GM23338 (cell line): Measurements from ENCODE around the gene FREY1. TPM values are rescaled to one million over a fixed set of nuclear protein-coding genes. Genes with fewer than 3 reads are reported as not detected.
A peak's percentile ranks its signal among the peaks of the same experiment; 100 is the strongest.

Experiments
- ATAC-seq: fragments of 200-7000 bp; cut with Tn5 transposase; 3 replicates; pipeline ENCODE4 v1.9.1; 2020
- DNase-seq: peaks from one replicate; pipeline ENCODE4 v3.0.0-alpha.2; 2015; ENCODE audit warnings: low spot score
- H2AFZ ChIP-seq: fragments of 200-600 bp; sonication (generic); 2 replicates; pipeline ENCODE4 v1.8.0; 2016; ENCODE audit warnings: antibody characterized with exemption, mild to moderate bottlenecking, moderate library complexity
- H3F3A ChIP-seq: fragments of 200-600 bp; sonication (generic); replicated peaks from 2 replicates; pipeline ENCODE4 v1.8.0; 2017; ENCODE audit warnings: antibody characterized with exemption, mixed run types, low read depth
- H3K27ac ChIP-seq: fragments of 200-600 bp; sonication (generic); 2 replicates; pipeline ENCODE4 v1.6.1; 2016; ENCODE audit warnings: low read depth
- H3K27me3 ChIP-seq: fragments of 200-600 bp; sonication (generic); 2 replicates; pipeline ENCODE4 v1.8.0; 2016; ENCODE audit warnings: mild to moderate bottlenecking, mixed run types, moderate library complexity; ENCODE audit not compliant: insufficient read depth
- H3K36me3 ChIP-seq: fragments of 200-600 bp; sonication (generic); 2 replicates; pipeline ENCODE4 v1.8.0; 2016; ENCODE audit warnings: mild to moderate bottlenecking; ENCODE audit not compliant: insufficient read depth
- H3K4me1 ChIP-seq: fragments of 200-600 bp; sonication (generic); 2 replicates; pipeline ENCODE4 v1.8.0; 2016; ENCODE audit warnings: mild to moderate bottlenecking, moderate library complexity; ENCODE audit not compliant: insufficient read depth
- H3K4me2 ChIP-seq: fragments of 200-600 bp; sonication (generic); 2 replicates; pipeline ENCODE4 v1.7.1; 2017; ENCODE audit warnings: mixed run types
- H3K4me3 ChIP-seq: fragments of 200-600 bp; sonication (generic); 2 replicates; pipeline ENCODE4 v1.6.1; 2016; ENCODE audit warnings: mixed run types
- H3K79me2 ChIP-seq: fragments of 200-600 bp; sonication (generic); replicated peaks from 2 replicates; pipeline ENCODE4 v1.8.0; 2017; ENCODE audit warnings: mild to moderate bottlenecking; ENCODE audit not compliant: insufficient read depth
- H3K9me2 ChIP-seq: fragments of 200-600 bp; sonication (generic); 2 replicates; pipeline ENCODE4 v1.8.0; 2017; ENCODE audit not compliant: insufficient read depth
- H4K20me1 ChIP-seq: fragments of 200-600 bp; sonication (generic); replicated peaks from 2 replicates; pipeline ENCODE4 v1.8.0; 2017; ENCODE audit warnings: mild to moderate bottlenecking; ENCODE audit not compliant: insufficient read depth
- H3K27ac Mint-ChIP-seq: 2 replicates; pipeline ENCODE4 v1.8.0; 2020; ENCODE audit warnings: inconsistent platforms, mild to moderate bottlenecking, moderate library complexity, mixed read lengths
- H3K27me3 Mint-ChIP-seq: 3 replicates; pipeline ENCODE4 v1.8.0; 2022; ENCODE audit warnings: low read depth, mild to moderate bottlenecking, moderate library complexity, mixed read lengths, inconsistent platforms; ENCODE audit not compliant: insufficient read depth, poor library complexity
- H3K36me3 Mint-ChIP-seq: 3 replicates; pipeline ENCODE4 v1.8.0; 2021; ENCODE audit warnings: low read depth, mild to moderate bottlenecking, inconsistent platforms, moderate library complexity, mixed read lengths
- H3K4me1 Mint-ChIP-seq: 3 replicates; pipeline ENCODE4 v1.8.0; 2020; ENCODE audit warnings: mild to moderate bottlenecking, inconsistent platforms, mixed read lengths
- H3K4me3 Mint-ChIP-seq: 3 replicates; pipeline ENCODE4 v1.8.0; 2021; ENCODE audit warnings: moderate library complexity, mild to moderate bottlenecking, inconsistent platforms, mixed read lengths
- H3K9me3 Mint-ChIP-seq: 3 replicates; pipeline ENCODE4 v1.8.0; 2020; ENCODE audit warnings: moderate library complexity, mild to moderate bottlenecking, inconsistent platforms, mixed read lengths
- CREB1 ChIP-seq: fragments of 250-450 bp; sonication (Bioruptor Pico); IDR thresholded peaks from 2 replicates; pipeline ENCODE4 v1.5.0; 2020; ENCODE audit warnings: low read depth, mild to moderate bottlenecking, moderate library complexity
- EZH2 ChIP-seq: fragments of 200-600 bp; sonication (generic); IDR thresholded peaks from one replicate; pipeline ENCODE4 v1.8.0; 2017; ENCODE audit warnings: antibody characterized with exemption, mild to moderate bottlenecking, low read depth; ENCODE audit not compliant: unreplicated experiment
- JUNB ChIP-seq: IDR thresholded peaks from one replicate; pipeline ENCODE4 v1.6.1; 2016; ENCODE audit warnings: antibody characterized with exemption; ENCODE audit not compliant: unreplicated experiment
- NANOG ChIP-seq: IDR thresholded peaks from 2 replicates; pipeline ENCODE4 v1.6.1; 2016; ENCODE audit warnings: antibody characterized with exemption, borderline replicate concordance
- POLR2AphosphoS5 ChIP-seq: IDR thresholded peaks from 2 replicates; pipeline ENCODE4 v1.6.1; 2016; ENCODE audit warnings: antibody characterized with exemption, low read depth
- ZNF114 ChIP-seq: fragments of 250-450 bp; sonication (Bioruptor Pico); IDR thresholded peaks from 2 replicates; pipeline ENCODE4 v1.5.0; 2020; ENCODE audit warnings: mild to moderate bottlenecking, moderate library complexity
- polyA plus RNA-seq: library from polyadenylated mRNA; unstranded; fragments of >200 nt; fragmentation: Nextera tagmentation; extraction: Ambion mirVana; gene quantifications from 2 replicates; pipeline ENCODE4 v1.2.1, GENCODE V29; 2016
- total RNA-seq: library from RNA; depleted of rRNA; stranded (reverse); fragments of >200 nt; shearing (Covaris generic); gene quantifications from 2 replicates; pipeline ENCODE4 v1.2.3, GENCODE V29; 2014
- TF ChIP-seq, protein P1 (sequence below): IDR thresholded peaks from one replicate; pipeline ENCODE4 v1.6.1; 2018; ENCODE audit warnings: antibody characterized with exemption; ENCODE audit not compliant: unreplicated experiment
- TF ChIP-seq, protein P2 (sequence below), 2 experiments: fragments of 200-600 bp in 1 of 2; sonication (generic) in 1 of 2; conservative IDR thresholded peaks; 2 replicates each; pipeline versions ENCODE4 v1.5.1 to v1.6.1; 2016 to 2017; ENCODE audit warnings: antibody characterized with exemption in 2 of 2, low read depth in 2 of 2, mild to moderate bottlenecking in 2 of 2, moderate library complexity in 1 of 2

Gene FREY1
- total and polyA plus RNA-seq, 2 experiments from 2014 or later = 1.1 TPM; not detected in 1

DNA sequence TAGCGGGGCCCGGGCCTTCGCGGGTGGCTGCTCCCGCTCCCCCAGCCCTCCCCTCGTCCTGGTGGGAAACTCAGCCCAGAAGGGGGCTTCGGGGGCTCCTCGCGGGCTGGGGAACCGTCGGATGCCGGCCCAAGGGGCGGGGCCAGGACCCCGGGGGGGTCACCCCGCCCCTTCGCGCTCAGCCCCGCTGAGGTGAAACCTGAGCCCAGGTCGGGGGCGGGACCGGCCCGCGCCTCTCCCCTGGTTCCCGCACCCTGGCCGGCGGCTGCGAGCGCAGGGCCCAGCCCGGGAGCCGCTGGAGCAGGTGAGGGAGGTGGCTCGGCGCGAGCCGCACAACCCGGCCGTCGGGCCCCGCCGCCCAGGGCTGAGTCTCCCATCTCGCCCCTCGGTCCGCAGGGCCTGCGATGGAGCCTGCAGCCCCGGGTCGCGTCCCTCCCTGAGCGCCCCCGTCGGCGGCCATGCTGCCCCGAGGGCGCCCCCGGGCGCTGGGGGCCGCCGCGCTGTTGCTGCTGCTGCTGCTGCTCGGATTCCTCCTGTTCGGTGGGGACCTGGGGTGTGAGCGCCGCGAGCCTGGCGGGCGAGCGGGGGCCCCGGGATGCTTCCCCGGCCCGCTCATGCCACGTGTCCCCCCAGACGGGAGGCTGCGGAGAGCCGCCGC lies 15.5 kb upstream of the FREY1 start, which contains the start of gene LARGE2:
LARGE2 (plus strand) TSS at position 232 of the 658 bp plus-strand sequence; CDS start at position 459, 227 bp downstream.
- peak within 1 kb of the TSS; percentile 43; the same call in 1 of the 2 replicates for H2AFZ ChIP-seq
- Mint-ChIP-seq H3K4me3 (peak within 1 kb of the TSS; percentile 90), H3K36me3 (peaks cover 33% of the 10 kb centered on the region)

DNA sequence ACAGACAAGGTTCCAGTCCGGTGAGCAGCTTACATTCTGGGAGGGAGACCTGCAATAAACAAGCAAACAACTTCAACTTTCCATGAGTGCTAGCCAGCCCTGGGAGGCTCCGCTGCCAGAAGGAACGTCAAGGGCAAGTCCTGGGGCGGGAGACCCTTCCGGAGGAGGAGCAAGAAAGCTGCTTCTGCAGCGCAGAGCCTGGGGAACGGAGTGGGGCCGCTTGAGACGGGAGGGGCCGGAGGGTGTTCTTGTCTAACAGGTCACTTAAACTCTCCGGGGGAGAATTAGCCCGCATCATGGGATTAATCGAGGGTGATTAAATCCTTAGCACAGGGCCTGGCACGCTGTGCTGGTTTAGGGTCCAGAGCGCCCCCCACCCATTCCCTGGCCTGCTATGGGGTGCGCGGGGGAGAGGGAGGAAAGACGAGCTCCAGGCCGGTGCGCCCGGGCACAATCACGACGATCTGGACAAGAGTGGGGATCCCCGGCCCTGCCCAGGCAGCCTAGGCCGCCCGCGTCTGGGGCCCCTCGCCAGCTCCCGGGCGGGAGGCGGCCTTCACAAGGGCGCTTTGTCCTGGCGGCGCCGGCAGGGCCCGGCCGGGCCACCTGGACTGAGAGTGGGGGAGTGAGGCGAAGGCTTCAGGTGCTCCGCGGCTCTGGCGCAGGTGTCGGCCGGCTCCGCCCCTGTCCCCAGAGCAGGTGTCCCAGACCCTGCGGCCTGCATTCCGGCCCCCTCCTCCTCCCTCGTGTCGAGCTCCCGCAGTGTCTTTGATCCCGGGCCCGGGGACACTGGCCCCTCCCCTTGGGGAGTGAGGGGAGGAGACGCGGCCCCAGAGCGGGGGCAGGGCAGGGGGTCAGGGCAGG lies 14.7 kb upstream of the FREY1 start:
- peak overlapping the region; percentile 97 for H3K4me2 ChIP-seq
- Mint-ChIP-seq H3K9me3 (no peaks in the 10 kb centered on the region; the same call in 2 of the 3 replicates), H3K27me3 (peaks cover 33% of the 10 kb centered on the region), H3K36me3 (peaks cover 25% of the 10 kb centered on the region), H3K4me3 (peak overlapping the region; percentile 74), H3K4me1 (peaks cover 33% of the 10 kb centered on the region), H3K27ac (peak overlapping the region; percentile 95)
- peak overlapping the region; percentile 43; the same call in 1 of the 2 replicates for H2AFZ ChIP-seq
- H4K20me1 ChIP-seq = peaks cover 6% of the 10 kb centered on the region; the same call in 1 of the 2 replicates
- TF ChIP-seq POLR2AphosphoS5 = peak; percentile 60
- no peak for TF ChIP-seq JUNB
- peak; percentile 54 for TF ChIP-seq CREB1 (CRISPR knock-in tag)
- no peak for TF ChIP-seq NANOG
- no peak for TF ChIP-seq ZNF114 (CRISPR knock-in tag)
- TF ChIP-seq, protein P1, sequence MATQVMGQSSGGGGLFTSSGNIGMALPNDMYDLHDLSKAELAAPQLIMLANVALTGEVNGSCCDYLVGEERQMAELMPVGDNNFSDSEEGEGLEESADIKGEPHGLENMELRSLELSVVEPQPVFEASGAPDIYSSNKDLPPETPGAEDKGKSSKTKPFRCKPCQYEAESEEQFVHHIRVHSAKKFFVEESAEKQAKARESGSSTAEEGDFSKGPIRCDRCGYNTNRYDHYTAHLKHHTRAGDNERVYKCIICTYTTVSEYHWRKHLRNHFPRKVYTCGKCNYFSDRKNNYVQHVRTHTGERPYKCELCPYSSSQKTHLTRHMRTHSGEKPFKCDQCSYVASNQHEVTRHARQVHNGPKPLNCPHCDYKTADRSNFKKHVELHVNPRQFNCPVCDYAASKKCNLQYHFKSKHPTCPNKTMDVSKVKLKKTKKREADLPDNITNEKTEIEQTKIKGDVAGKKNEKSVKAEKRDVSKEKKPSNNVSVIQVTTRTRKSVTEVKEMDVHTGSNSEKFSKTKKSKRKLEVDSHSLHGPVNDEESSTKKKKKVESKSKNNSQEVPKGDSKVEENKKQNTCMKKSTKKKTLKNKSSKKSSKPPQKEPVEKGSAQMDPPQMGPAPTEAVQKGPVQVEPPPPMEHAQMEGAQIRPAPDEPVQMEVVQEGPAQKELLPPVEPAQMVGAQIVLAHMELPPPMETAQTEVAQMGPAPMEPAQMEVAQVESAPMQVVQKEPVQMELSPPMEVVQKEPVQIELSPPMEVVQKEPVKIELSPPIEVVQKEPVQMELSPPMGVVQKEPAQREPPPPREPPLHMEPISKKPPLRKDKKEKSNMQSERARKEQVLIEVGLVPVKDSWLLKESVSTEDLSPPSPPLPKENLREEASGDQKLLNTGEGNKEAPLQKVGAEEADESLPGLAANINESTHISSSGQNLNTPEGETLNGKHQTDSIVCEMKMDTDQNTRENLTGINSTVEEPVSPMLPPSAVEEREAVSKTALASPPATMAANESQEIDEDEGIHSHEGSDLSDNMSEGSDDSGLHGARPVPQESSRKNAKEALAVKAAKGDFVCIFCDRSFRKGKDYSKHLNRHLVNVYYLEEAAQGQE = peak; percentile 15
- peaks cover 22% of the 10 kb centered on the region for H3F3A ChIP-seq
- peaks cover 38% of the 10 kb centered on the region for H3K4me1 ChIP-seq
- H3K4me3 ChIP-seq = peak overlapping the region; percentile 91
- peaks cover 23% of the 10 kb centered on the region for H3K79me2 ChIP-seq
- H3K27ac ChIP-seq = peak overlapping the region; percentile 97
- no peaks in the 10 kb centered on the region for H3K36me3 ChIP-seq
- DNase-seq (peak; percentile 98), ATAC-seq (peak; percentile 60)
- no peaks in the 10 kb centered on the region for H3K9me2 ChIP-seq
- H3K27me3 ChIP-seq = peaks cover 9% of the 10 kb centered on the region; the same call in 1 of the 2 replicates

More for the DNA sequence above, 15.5 kb upstream of the FREY1 start, which contains the start of gene LARGE2:
- TF ChIP-seq CREB1 (CRISPR knock-in tag) (peak; percentile 1; the same call in 1 of the 2 replicates), POLR2AphosphoS5 (peak; percentile 55), EZH2 (no peak)
- TF ChIP-seq, protein P2, sequence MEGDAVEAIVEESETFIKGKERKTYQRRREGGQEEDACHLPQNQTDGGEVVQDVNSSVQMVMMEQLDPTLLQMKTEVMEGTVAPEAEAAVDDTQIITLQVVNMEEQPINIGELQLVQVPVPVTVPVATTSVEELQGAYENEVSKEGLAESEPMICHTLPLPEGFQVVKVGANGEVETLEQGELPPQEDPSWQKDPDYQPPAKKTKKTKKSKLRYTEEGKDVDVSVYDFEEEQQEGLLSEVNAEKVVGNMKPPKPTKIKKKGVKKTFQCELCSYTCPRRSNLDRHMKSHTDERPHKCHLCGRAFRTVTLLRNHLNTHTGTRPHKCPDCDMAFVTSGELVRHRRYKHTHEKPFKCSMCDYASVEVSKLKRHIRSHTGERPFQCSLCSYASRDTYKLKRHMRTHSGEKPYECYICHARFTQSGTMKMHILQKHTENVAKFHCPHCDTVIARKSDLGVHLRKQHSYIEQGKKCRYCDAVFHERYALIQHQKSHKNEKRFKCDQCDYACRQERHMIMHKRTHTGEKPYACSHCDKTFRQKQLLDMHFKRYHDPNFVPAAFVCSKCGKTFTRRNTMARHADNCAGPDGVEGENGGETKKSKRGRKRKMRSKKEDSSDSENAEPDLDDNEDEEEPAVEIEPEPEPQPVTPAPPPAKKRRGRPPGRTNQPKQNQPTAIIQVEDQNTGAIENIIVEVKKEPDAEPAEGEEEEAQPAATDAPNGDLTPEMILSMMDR (conservative IDR thresholded peaks at IDR 0.05; ENCODE audit: low read depth in 2 of 2) = 0 out of 4 replicates have a peak, but pooled peaks of 1 of the 2 experiments have one; percentile 3
- DNase-seq (peak; percentile 88), ATAC-seq (peak; percentile 61)
- H3K4me1 ChIP-seq = peaks cover 33% of the 10 kb centered on the region
- no peaks in the 10 kb centered on the region for H3K9me2 ChIP-seq
- H3K27ac ChIP-seq = peak within 1 kb of the TSS; percentile 97
- no peaks in the 10 kb centered on the region for H3K36me3 ChIP-seq
- peak within 1 kb of the TSS; percentile 97 for H3K4me2 ChIP-seq
- peaks cover 15% of the 10 kb centered on the region for H3F3A ChIP-seq
- H3K27ac Mint-ChIP-seq = peak within 1 kb of the TSS; percentile 95
- H4K20me1 ChIP-seq = peaks cover 6% of the 10 kb centered on the region; the same call in 1 of the 2 replicates
- peaks cover 19% of the 10 kb centered on the region for H3K79me2 ChIP-seq
- H3K27me3 ChIP-seq = peaks cover 9% of the 10 kb centered on the region; the same call in 1 of the 2 replicates
- H3K4me1 Mint-ChIP-seq = peaks cover 30% of the 10 kb centered on the region
- peak within 1 kb of the TSS; percentile 91 for H3K4me3 ChIP-seq
- H3K27me3 Mint-ChIP-seq = peaks cover 35% of the 10 kb centered on the region
- no peaks in the 10 kb centered on the region; the same call in 2 of the 3 replicates for H3K9me3 Mint-ChIP-seq
